PFSK-1 (cell line): ENCODE results near the gene NCOA3.

Experiments used
- FOXP2 ChIP-seq: optimal IDR thresholded peaks from 2 replicates; pipeline ENCODE3; 2011; ENCODE audit warnings: borderline replicate concordance, control low read depth, inconsistent platforms; ENCODE audit not compliant: insufficient read depth; ENCODE audit errors: extremely low read length, extremely low read depth
- POLR2AphosphoS5 ChIP-seq: IDR thresholded peaks from 2 replicates; pipeline ENCODE4 v1.6.1; 2012; ENCODE audit warnings: low read depth, mild to moderate bottlenecking, control low read depth, low read length, moderate library complexity
- SIN3A ChIP-seq: IDR thresholded peaks from 2 replicates; pipeline ENCODE4 v1.6.1; 2012; ENCODE audit warnings: mild to moderate bottlenecking, low read length, moderate library complexity, borderline replicate concordance; ENCODE audit not compliant: insufficient read depth
- TAF1 ChIP-seq: IDR thresholded peaks from 2 replicates; pipeline ENCODE4 v1.6.1; 2012; ENCODE audit warnings: low read length, control low read depth, borderline replicate concordance; ENCODE audit not compliant: insufficient read depth
- TF ChIP-seq, protein P1 (sequence below), 2 experiments: IDR thresholded peaks; 2 replicates each; pipeline versions ENCODE4 v1.6.1 to v1.8.0; 2011 to 2012; ENCODE audit warnings: low read depth in 2 of 2, low read length in 2 of 2, control low read depth in 1 of 2, inconsistent platforms in 1 of 2, mild to moderate bottlenecking in 1 of 2, moderate library complexity in 1 of 2; ENCODE audit not compliant: insufficient read depth in 1 of 2

The NCOA3 gene

DNA sequence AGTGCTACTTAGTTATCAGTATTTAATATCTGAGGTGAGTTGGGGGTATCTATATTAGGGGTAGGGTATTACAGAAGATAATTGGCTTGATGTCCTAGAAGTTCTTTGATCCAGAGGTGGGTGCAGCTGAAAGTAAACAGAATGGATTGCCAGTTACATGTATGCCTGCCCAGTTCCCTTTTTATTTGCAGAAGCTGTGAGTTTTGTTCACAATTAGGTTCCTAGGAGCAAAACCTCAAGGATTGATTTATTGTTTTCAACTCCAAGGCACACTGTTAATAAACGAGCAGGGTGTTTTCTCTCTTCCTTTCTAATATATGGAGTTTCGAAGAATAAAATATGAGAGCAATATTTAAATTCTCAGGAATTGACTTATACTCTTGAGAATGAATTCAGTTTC lies 154.6 kb downstream of the NCOA3 start:
- TF ChIP-seq, protein P1, sequence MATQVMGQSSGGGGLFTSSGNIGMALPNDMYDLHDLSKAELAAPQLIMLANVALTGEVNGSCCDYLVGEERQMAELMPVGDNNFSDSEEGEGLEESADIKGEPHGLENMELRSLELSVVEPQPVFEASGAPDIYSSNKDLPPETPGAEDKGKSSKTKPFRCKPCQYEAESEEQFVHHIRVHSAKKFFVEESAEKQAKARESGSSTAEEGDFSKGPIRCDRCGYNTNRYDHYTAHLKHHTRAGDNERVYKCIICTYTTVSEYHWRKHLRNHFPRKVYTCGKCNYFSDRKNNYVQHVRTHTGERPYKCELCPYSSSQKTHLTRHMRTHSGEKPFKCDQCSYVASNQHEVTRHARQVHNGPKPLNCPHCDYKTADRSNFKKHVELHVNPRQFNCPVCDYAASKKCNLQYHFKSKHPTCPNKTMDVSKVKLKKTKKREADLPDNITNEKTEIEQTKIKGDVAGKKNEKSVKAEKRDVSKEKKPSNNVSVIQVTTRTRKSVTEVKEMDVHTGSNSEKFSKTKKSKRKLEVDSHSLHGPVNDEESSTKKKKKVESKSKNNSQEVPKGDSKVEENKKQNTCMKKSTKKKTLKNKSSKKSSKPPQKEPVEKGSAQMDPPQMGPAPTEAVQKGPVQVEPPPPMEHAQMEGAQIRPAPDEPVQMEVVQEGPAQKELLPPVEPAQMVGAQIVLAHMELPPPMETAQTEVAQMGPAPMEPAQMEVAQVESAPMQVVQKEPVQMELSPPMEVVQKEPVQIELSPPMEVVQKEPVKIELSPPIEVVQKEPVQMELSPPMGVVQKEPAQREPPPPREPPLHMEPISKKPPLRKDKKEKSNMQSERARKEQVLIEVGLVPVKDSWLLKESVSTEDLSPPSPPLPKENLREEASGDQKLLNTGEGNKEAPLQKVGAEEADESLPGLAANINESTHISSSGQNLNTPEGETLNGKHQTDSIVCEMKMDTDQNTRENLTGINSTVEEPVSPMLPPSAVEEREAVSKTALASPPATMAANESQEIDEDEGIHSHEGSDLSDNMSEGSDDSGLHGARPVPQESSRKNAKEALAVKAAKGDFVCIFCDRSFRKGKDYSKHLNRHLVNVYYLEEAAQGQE (IDR thresholded peaks at IDR 0.05; ENCODE audit: insufficient read depth in 1 of 2, low read depth in 2 of 2, low read length in 2 of 2), result no peak
- no peak for TF ChIP-seq TAF1
- TF ChIP-seq POLR2AphosphoS5, result no peak
- TF ChIP-seq FOXP2, result no peak
- TF ChIP-seq SIN3A, result no peak

DNA sequence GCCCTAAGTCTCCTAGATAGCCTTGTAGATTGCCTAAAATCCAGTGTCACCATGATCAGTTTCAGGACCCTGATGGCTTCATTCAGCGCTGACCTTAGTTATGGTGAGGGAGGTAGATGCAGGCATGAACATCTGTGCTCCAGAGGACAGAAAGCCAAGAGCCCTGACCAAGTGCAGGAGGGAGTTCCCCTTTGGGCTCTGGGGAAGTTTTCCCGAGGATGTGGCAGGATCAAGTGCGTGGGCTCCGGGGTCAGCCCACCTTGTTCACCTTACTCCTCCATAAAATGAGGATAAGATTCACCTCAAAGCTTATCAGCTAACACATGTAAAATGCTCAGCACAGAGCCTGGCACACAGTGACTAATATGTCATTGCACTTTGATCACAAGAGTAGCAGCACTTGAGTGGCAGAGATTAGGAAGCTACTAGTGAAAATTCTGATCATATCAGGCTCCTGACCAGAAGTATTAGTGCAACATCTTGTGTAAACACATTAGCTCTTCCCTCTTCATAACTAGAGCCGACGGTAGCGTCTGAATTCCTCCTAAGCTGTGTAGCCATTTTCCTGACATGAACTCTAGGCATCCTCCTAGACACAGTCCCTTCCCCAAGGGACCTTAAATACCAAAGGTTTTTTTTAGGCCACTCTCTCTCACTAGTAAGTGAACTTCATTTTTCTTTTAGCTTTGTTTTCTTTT lies 158.4 kb downstream of the NCOA3 start:
- TF ChIP-seq, protein P1 (IDR thresholded peaks at IDR 0.05; ENCODE audit: insufficient read depth in 1 of 2, low read depth in 2 of 2, low read length in 2 of 2), result no peak
- TF ChIP-seq POLR2AphosphoS5 (no peak), SIN3A (no peak), TAF1 (no peak), FOXP2 (no peak)

- TF ChIP-seq TAF1 (no peak), FOXP2 (no peak), SIN3A (no peak), POLR2AphosphoS5 (no peak)
- TF ChIP-seq, protein P1 (IDR thresholded peaks at IDR 0.05; ENCODE audit: insufficient read depth in 1 of 2, low read depth in 2 of 2, low read length in 2 of 2), result no peak
These were observed 158.9 kb downstream of the NCOA3 start for GRCh38 chr20:47660602-47660905.

- TF ChIP-seq FOXP2 (no peak), SIN3A (no peak), POLR2AphosphoS5 (no peak), TAF1 (no peak)
- TF ChIP-seq, protein P1 (IDR thresholded peaks at IDR 0.05; ENCODE audit: insufficient read depth in 1 of 2, low read depth in 2 of 2, low read length in 2 of 2), result no peak
These were observed 159.5 kb downstream of the NCOA3 start for GRCh38 chr20:47660983-47661700.

GRCh38 chr20:47661714-47662113 lies 160.0 kb downstream of the NCOA3 start:
- TF ChIP-seq POLR2AphosphoS5, result no peak
- no peak for TF ChIP-seq SIN3A
- TF ChIP-seq TAF1, result no peak
- no peak for TF ChIP-seq FOXP2
- TF ChIP-seq, protein P1 (IDR thresholded peaks at IDR 0.05; ENCODE audit: insufficient read depth in 1 of 2, low read depth in 2 of 2, low read length in 2 of 2), result no peak
